DND-41 (cell line): ENCODE data around the gene PRTFDC1.

Source experiments
- EZH2 ChIP-seq: IDR thresholded peaks from 3 replicates; pipeline ENCODE4 v1.6.1; 2012; ENCODE audit warnings: borderline replicate concordance, low read depth, mild to moderate bottlenecking, moderate library complexity, low read length, inconsistent platforms; ENCODE audit not compliant: severe bottlenecking
- TF ChIP-seq, protein P1 (sequence below): IDR thresholded peaks from 2 replicates; pipeline ENCODE4 v1.5.1; 2012; ENCODE audit warnings: borderline replicate concordance, low read length, moderate library complexity, mild to moderate bottlenecking; ENCODE audit not compliant: poor library complexity, severe bottlenecking; ENCODE audit errors: extremely low read depth

DNA sequence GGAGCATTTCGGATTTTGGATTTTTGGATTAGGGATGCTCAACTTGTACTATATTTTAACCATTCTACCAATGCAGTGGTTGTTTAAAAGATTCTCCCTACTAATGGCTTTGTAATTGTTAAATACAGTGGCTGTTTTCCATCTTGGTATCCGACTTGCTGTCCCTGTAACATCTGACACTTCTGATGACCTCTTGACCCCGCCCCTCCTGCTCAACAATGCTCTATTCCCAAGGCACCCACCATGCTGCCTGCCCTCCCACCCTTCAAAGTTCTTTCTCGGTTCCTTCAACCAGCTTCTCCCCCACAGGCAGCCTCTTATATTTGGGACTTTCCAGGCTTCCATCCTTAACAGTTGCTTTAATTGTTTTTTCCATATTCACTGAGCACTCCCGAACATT is 2.0 kb downstream of the PRTFDC1 start:
- TF ChIP-seq, protein P1, sequence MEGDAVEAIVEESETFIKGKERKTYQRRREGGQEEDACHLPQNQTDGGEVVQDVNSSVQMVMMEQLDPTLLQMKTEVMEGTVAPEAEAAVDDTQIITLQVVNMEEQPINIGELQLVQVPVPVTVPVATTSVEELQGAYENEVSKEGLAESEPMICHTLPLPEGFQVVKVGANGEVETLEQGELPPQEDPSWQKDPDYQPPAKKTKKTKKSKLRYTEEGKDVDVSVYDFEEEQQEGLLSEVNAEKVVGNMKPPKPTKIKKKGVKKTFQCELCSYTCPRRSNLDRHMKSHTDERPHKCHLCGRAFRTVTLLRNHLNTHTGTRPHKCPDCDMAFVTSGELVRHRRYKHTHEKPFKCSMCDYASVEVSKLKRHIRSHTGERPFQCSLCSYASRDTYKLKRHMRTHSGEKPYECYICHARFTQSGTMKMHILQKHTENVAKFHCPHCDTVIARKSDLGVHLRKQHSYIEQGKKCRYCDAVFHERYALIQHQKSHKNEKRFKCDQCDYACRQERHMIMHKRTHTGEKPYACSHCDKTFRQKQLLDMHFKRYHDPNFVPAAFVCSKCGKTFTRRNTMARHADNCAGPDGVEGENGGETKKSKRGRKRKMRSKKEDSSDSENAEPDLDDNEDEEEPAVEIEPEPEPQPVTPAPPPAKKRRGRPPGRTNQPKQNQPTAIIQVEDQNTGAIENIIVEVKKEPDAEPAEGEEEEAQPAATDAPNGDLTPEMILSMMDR: no peak
- no peak for TF ChIP-seq EZH2
